Panc1 (cell line): ENCODE results near the gene CHKB. TPM values are rescaled to one million over a fixed set of nuclear protein-coding genes. Genes with fewer than 3 reads are reported as not detected.
A peak's percentile ranks its signal among the peaks of the same experiment; 100 is the strongest.

ENCODE experiments used
- ATAC-seq: fragments of 200-7000 bp; cut with Tn5 transposase; 2 replicates; pipeline ENCODE4 v1.9.1; 2020; ENCODE audit warnings: mild to moderate bottlenecking, moderate library complexity
- BruUV-seq: library from RNA; stranded (reverse); fragments of 400-500 nt; replicated peaks from 2 replicates; lab custom pipeline; 2021; lab: Mats Ljungman, UMichigan
- CTCF ChIA-PET: fragments of 300-600 bp; sonication (Branson Sonifier 250); formaldehyde crosslinking; loops from one replicate; lab custom pipeline; 2022; ENCODE audit warnings: antibody characterized with exemption; lab: Charles Lee
- POLR2A ChIA-PET: fragments of 300-600 bp; sonication (Branson Sonifier 250); formaldehyde crosslinking; loops from one replicate; lab custom pipeline; 2022; ENCODE audit warnings: antibody characterized with exemption; lab: Charles Lee
- DNase-seq: peaks from one replicate; pipeline ENCODE4 v3.0.0-alpha.2; 2010; ENCODE audit warnings: low read depth, low spot score
- H3K27ac ChIP-seq: 2 replicates; pipeline ENCODE4 v1.5.1; 2011; ENCODE audit warnings: mild to moderate bottlenecking, low read length, inconsistent platforms
- H3K27me3 ChIP-seq: fragments of 200-500 bp; sonication (Bioruptor generic); 2 replicates; pipeline ENCODE4 v1.6.0; 2014; ENCODE audit warnings: low read length, inconsistent platforms; ENCODE audit not compliant: control insufficient read depth, insufficient read depth
- H3K36me3 ChIP-seq: fragments of 200-500 bp; sonication (Bioruptor generic); 2 replicates; pipeline ENCODE4 v1.5.1; 2014; ENCODE audit warnings: inconsistent platforms, mild to moderate bottlenecking, low read length, moderate library complexity; ENCODE audit not compliant: control insufficient read depth, insufficient read depth
- H3K4me1 ChIP-seq: 2 replicates; pipeline ENCODE4 v1.5.1; 2011; ENCODE audit warnings: inconsistent platforms, mild to moderate bottlenecking, low read length, moderate library complexity; ENCODE audit not compliant: control insufficient read depth, insufficient read depth
- H3K4me3 ChIP-seq, 2 experiments: 2 replicates each; pipeline ENCODE4 v1.5.1; 2011 to 2012; ENCODE audit warnings: low read depth in 2 of 2, low read length in 2 of 2, mild to moderate bottlenecking in 2 of 2, inconsistent platforms in 1 of 2, moderate library complexity in 1 of 2
- H3K9me3 ChIP-seq: fragments of 200-500 bp; sonication (Bioruptor generic); 2 replicates; pipeline ENCODE4 v1.5.1; 2014; ENCODE audit warnings: low read depth, mild to moderate bottlenecking, inconsistent platforms, low read length, moderate library complexity; ENCODE audit not compliant: control insufficient read depth, insufficient read depth
- CTCF ChIP-seq: fragments of 450-650 bp; IDR thresholded peaks from 2 replicates; pipeline ENCODE4 v1.5.1; 2017; ENCODE audit warnings: mild to moderate bottlenecking
- POLR2AphosphoS5 ChIP-seq: IDR thresholded peaks from 2 replicates; pipeline ENCODE4 v1.6.1; 2012; ENCODE audit warnings: mild to moderate bottlenecking, low read depth, low read length, moderate library complexity
- SIN3A ChIP-seq: IDR thresholded peaks from 2 replicates; pipeline ENCODE4 v1.6.1; 2012; ENCODE audit warnings: low read depth, mild to moderate bottlenecking, low read length, moderate library complexity, borderline replicate concordance; ENCODE audit not compliant: insufficient read depth
- TCF7L2 ChIP-seq: IDR thresholded peaks from 2 replicates; pipeline ENCODE4 v1.6.1; 2011; ENCODE audit warnings: mild to moderate bottlenecking, low read depth, low read length, inconsistent platforms
- in situ Hi-C: cut with HindIII; loops from 2 replicates; pipeline ENCODE4 v1.10.0; 2016; ENCODE audit warnings: low sequenced_read_pairs, low pct_unique_long_range_greater_than_20kb
- intact Hi-C: fragments of 100-400 bp; cut with micrococcal nuclease; formaldehyde crosslinking; loops from one replicate; pipeline ENCODE4 v1.10.0; 2022; ENCODE audit not compliant: unreplicated experiment
- total RNA-seq: library from RNA; stranded (reverse); gene quantifications from one replicate; pipeline ENCODE4 v1.2.1, GENCODE V29; 2021; ENCODE audit not compliant: unreplicated experiment
- TF ChIP-seq, protein P1 (sequence below), 2 experiments: IDR thresholded peaks; 2 replicates each; pipeline ENCODE4 v1.6.1; 2011 to 2012; ENCODE audit warnings: low read depth in 2 of 2, control low read depth in 1 of 2, low read length in 1 of 2, mild to moderate bottlenecking in 1 of 2, moderate library complexity in 1 of 2; ENCODE audit not compliant: insufficient read depth in 1 of 2

Gene CHKB
- total RNA-seq, 1 experiment from 2014 or later, result 43.5 TPM

GRCh38 chr22:50531546-50531961, 51.1 kb downstream of the CHKB start:
- no peaks in the 10 kb centered on the region; the same call in 1 of the 2 replicates for H3K36me3 ChIP-seq
- ChIA-PET POLR2A (interaction anchor here (0.7 kb wide), 1 partner anchor 163 kb away, joined by 15 read pairs; no protein-coding TSS in a partner anchor), CTCF (no interaction called here)
- no TSS peak for BruUV-seq
- H3K4me3 ChIP-seq, result peak overlapping the region; percentile 56 to 79
- intact Hi-C loops (no loop called here), in situ Hi-C loops (no loop called here)
- peaks cover 7% of the 10 kb centered on the region for H3K4me1 ChIP-seq
- no peak for TF ChIP-seq POLR2AphosphoS5
- TF ChIP-seq TCF7L2, result no peak
- TF ChIP-seq, protein P1, sequence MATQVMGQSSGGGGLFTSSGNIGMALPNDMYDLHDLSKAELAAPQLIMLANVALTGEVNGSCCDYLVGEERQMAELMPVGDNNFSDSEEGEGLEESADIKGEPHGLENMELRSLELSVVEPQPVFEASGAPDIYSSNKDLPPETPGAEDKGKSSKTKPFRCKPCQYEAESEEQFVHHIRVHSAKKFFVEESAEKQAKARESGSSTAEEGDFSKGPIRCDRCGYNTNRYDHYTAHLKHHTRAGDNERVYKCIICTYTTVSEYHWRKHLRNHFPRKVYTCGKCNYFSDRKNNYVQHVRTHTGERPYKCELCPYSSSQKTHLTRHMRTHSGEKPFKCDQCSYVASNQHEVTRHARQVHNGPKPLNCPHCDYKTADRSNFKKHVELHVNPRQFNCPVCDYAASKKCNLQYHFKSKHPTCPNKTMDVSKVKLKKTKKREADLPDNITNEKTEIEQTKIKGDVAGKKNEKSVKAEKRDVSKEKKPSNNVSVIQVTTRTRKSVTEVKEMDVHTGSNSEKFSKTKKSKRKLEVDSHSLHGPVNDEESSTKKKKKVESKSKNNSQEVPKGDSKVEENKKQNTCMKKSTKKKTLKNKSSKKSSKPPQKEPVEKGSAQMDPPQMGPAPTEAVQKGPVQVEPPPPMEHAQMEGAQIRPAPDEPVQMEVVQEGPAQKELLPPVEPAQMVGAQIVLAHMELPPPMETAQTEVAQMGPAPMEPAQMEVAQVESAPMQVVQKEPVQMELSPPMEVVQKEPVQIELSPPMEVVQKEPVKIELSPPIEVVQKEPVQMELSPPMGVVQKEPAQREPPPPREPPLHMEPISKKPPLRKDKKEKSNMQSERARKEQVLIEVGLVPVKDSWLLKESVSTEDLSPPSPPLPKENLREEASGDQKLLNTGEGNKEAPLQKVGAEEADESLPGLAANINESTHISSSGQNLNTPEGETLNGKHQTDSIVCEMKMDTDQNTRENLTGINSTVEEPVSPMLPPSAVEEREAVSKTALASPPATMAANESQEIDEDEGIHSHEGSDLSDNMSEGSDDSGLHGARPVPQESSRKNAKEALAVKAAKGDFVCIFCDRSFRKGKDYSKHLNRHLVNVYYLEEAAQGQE (IDR thresholded peaks at IDR 0.05; ENCODE audit: insufficient read depth in 1 of 2, low read depth in 2 of 2, low read length in 1 of 2), result no peak
- TF ChIP-seq SIN3A, result no peak
- TF ChIP-seq CTCF, result no peak
- DNase-seq, result no peak
- no peaks in the 10 kb centered on the region for H3K9me3 ChIP-seq
- H3K27me3 ChIP-seq, result no peaks in the 10 kb centered on the region
- ATAC-seq, result peak; percentile 27
- H3K27ac ChIP-seq, result peak overlapping the region; percentile 91

DNA sequence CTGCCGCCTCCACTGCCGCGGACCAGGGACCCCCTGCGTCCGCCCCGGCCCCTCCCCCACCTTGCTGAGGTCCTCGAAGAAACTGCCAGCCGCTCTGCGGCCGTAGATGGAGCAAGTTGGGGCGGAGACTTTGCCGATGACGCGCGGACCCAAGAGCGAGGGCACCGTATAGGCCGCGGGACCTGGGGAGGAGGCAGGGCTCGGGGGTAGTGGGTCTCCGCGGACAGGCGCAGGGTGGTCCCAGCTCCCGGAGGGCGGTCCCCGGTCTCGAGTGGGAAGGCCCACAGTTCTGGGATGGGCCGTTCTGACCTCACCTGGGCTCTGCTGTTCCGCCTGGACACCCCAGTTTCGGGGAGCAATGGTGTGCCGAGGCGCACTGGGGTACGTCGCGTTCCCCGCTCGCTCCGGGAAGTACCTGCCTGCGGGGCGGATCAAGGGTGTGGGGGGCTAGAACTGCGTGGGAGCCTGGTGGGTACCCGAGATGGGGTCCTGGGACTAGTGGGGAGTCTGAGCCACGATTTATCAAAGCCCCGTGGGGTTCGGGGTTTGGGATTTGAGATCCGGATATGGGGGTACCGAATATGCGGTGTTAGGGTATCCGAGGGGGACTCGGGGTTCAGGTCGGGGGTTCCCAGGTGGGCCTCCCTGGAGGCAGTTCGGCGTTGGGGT, 51.6 kb downstream of the CHKB start:
- TSS peak; percentile 71 for BruUV-seq
- H3K27ac ChIP-seq, result peak overlapping the region; percentile 91
- TF ChIP-seq POLR2AphosphoS5 (peak; percentile 58), SIN3A (0 out of 2 replicates have a peak, but pooled peaks have one; percentile 18)
- TF ChIP-seq, protein P1 (IDR thresholded peaks at IDR 0.05; ENCODE audit: insufficient read depth in 1 of 2, low read depth in 2 of 2, low read length in 1 of 2), result no peak
- POLR2A ChIA-PET, result no interaction called here
- H3K4me3 ChIP-seq, result peak overlapping the region; percentile 56 to 79
- in situ Hi-C loops, result no loop called here
- no peak for DNase-seq
- H3K27me3 ChIP-seq, result no peaks in the 10 kb centered on the region
- no peaks in the 10 kb centered on the region; the same call in 1 of the 2 replicates for H3K36me3 ChIP-seq
- CTCF ChIA-PET, result no interaction called here
- no peaks in the 10 kb centered on the region for H3K9me3 ChIP-seq
- intact Hi-C loops, result no loop called here
- H3K4me1 ChIP-seq, result peaks cover 7% of the 10 kb centered on the region
- peak; percentile 44 for ATAC-seq
